ENCODE measurements around the gene GKN1. TPM values are rescaled to one million over a fixed set of nuclear protein-coding genes. Genes with fewer than 3 reads are reported as not detected.
"Not testable (repeated sequence)": the region's sequence is repeated elsewhere in the genome, so short reads cannot be mapped to it uniquely, and the experiment has no call there.

Gene GKN1
- total RNA-seq, 2 donors from 2014 or later, result not detected

GRCh38 chr2:68952887-68953521 is 21.4 kb upstream of the GKN1 start, which contains the start of gene GKN2:
GKN2 (minus strand) TSS chr2:68952893; CDS start chr2:68952861, 32 bp downstream.
- intact Hi-C loops (cut with DNase I), result no loop called here
- no peaks in the 10 kb centered on the region for H3K4me1 ChIP-seq (replicated peaks)
- H3K9me3 ChIP-seq, result no peaks in the 10 kb centered on the region
- no peaks in the 10 kb centered on the region for H3K27me3 ChIP-seq (replicated peaks; ENCODE audit: insufficient read depth)
- H3K36me3 ChIP-seq, result no peaks in the 10 kb centered on the region
- 71% methylated on average over 4 of the region's 4 CpGs for WGBS
- no peak for TF ChIP-seq POLR2AphosphoS5 (IDR thresholded peaks at IDR 0.05)
- TF ChIP-seq CTCF (IDR thresholded peaks at IDR 0.05), result no peak
- TF ChIP-seq POLR2A (IDR thresholded peaks at IDR 0.05), result no peak
- no peak for DNase-seq (ENCODE audit: low spot score)
- H3K4me3 ChIP-seq, result no peak within 1 kb of the TSS
- H3K27ac ChIP-seq, result no peak within 1 kb of the TSS

DNA sequence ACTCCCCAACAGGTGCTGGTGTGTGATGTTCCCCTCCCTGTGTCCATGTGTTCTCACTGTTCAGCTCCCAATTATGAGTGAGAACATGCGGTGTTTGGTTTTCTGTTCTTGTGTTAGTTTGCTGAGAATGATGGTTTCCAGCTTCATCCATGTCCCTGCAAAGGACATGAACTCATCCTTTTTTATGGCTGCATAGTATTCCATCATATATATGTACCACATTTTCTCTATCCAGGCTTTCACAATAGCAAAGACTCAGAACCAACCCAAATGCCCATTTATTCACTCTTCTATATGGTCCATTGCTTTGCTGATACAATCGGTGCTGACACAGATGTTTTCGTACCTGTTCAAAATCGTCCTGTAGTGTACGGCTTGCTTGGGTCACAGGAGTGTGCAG is 19.0 kb upstream of the GKN1 start:
- H3K27ac ChIP-seq; H3K36me3 ChIP-seq; H3K4me3 ChIP-seq; H3K9me3 ChIP-seq; H3K27me3 ChIP-seq (replicated peaks; ENCODE audit: insufficient read depth); DNase-seq (ENCODE audit: low spot score); H3K4me1 ChIP-seq (replicated peaks); intact Hi-C loops (cut with DNase I): not testable (repeated sequence)
- WGBS, result 95% methylated on average over 5 of the region's 5 CpGs

- 88% methylated on average over 1 of the region's 1 CpG for WGBS
- intact Hi-C loops (cut with DNase I), result no loop called here
- no peak overlapping the region for H3K27ac ChIP-seq
- DNase-seq (ENCODE audit: low spot score), result no peak
- no peak overlapping the region for H3K4me3 ChIP-seq
- H3K9me3 ChIP-seq, result no peaks in the 10 kb centered on the region
- TF ChIP-seq POLR2AphosphoS5 (IDR thresholded peaks at IDR 0.05) (no peak), POLR2A (IDR thresholded peaks at IDR 0.05) (no peak), CTCF (IDR thresholded peaks at IDR 0.05) (no peak)
- H3K4me1 ChIP-seq (replicated peaks), result no peaks in the 10 kb centered on the region
- no peaks in the 10 kb centered on the region for H3K27me3 ChIP-seq (replicated peaks; ENCODE audit: insufficient read depth)
- no peaks in the 10 kb centered on the region for H3K36me3 ChIP-seq
Observed at GRCh38 chr2:68959001-68959400, 15.4 kb upstream of the GKN1 start.

- intact Hi-C loops (cut with DNase I), result no loop called here
- Histone ChIP-seq H3K36me3 (no peaks in the 10 kb centered on the region), H3K27me3 (replicated peaks; ENCODE audit: insufficient read depth) (no peaks in the 10 kb centered on the region), H3K27ac (no peak overlapping the region), H3K4me3 (no peak overlapping the region), H3K9me3 (no peaks in the 10 kb centered on the region), H3K4me1 (replicated peaks) (no peaks in the 10 kb centered on the region)
- TF ChIP-seq POLR2A (IDR thresholded peaks at IDR 0.05) (no peak), CTCF (IDR thresholded peaks at IDR 0.05) (no peak), POLR2AphosphoS5 (IDR thresholded peaks at IDR 0.05) (no peak)
- 92% methylated on average over 4 of the region's 4 CpGs for WGBS
- DNase-seq (ENCODE audit: low spot score), result no peak
Observed at GRCh38 chr2:68961380-68961779, 13.1 kb upstream of the GKN1 start.

DNA sequence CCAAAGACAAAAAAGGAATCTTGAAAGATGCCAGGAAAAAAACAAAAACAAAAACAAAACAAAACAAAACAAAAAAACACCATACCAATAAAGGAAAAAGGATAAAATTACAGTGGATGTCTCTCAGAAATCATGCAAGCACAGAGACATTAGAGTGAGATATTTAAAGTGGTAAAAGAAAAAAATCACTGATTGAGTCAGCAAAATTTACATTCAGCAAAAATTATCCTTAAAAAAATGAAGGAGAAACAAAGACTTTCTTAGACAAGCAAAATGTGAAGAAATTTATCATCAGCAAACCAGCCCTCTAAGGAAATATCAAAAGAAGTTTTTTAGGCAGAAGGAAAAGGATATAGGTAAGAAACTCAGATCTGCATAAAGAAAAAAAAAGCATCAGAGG is 10.2 kb upstream of the GKN1 start:
- no peaks in the 10 kb centered on the region for H3K36me3 ChIP-seq
- H3K27me3 ChIP-seq (replicated peaks; ENCODE audit: insufficient read depth), result no peaks in the 10 kb centered on the region
- no peaks in the 10 kb centered on the region for H3K9me3 ChIP-seq
- H3K4me3 ChIP-seq, result no peak overlapping the region
- H3K4me1 ChIP-seq (replicated peaks), result no peaks in the 10 kb centered on the region
- TF ChIP-seq POLR2AphosphoS5 (IDR thresholded peaks at IDR 0.05) (no peak), POLR2A (IDR thresholded peaks at IDR 0.05) (no peak), CTCF (IDR thresholded peaks at IDR 0.05) (no peak)
- no peak for DNase-seq (ENCODE audit: low spot score)
- no peak overlapping the region for H3K27ac ChIP-seq
- intact Hi-C loops (cut with DNase I), result no loop called here
